ENCODE data around the gene RPS26.
"Not testable (repeated sequence)": the region's sequence is repeated elsewhere in the genome, so short reads cannot be mapped to it uniquely, and the experiment has no call there.

The RPS26 gene

DNA sequence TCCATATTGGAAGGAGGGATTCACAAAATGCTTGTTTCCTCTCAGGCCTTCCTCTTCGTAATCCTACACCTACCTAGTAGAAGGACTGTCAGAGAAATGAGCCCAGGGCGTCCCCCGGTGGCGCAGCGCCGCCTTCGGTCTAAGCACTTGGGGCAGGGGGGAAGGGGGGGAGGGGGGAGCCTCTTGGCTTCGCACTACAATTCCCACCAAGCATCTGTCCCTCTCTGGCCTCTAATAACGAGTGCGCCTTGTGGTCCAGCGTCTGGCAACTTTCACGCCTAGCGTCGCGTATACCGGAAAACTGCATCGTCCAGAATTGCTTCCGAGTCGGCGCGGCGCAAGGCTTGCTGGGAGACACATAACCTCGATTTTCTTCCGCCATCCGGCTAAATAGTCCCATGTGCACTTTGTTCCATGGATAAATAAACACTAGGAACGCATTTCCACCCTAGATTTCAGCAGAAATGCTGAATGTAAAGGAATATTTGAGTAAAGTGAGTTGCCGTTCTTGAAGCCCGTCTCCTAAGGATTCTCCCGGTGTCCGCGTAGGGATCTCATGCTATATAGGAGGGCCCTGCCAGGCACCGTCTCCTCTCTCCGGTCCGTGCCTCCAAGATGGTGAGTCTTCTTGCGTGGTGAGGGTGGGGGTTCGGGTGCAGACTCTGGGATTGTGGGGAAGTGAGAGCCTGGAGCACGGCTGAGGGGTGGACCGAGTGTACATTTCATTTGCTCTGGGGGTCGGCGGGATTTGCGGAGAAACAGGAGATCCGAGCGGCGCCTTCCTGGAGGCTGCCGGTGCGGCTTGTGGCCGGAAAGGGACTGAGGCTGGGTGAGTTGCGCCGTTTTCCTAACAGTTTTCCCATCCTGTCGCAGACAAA lies at the start of gene RPS26:
RPS26 (plus strand) TSS at position 367 of the 878 bp plus-strand sequence; CDS start at position 616, 249 bp downstream.
- TF ChIP-seq, protein P1, sequence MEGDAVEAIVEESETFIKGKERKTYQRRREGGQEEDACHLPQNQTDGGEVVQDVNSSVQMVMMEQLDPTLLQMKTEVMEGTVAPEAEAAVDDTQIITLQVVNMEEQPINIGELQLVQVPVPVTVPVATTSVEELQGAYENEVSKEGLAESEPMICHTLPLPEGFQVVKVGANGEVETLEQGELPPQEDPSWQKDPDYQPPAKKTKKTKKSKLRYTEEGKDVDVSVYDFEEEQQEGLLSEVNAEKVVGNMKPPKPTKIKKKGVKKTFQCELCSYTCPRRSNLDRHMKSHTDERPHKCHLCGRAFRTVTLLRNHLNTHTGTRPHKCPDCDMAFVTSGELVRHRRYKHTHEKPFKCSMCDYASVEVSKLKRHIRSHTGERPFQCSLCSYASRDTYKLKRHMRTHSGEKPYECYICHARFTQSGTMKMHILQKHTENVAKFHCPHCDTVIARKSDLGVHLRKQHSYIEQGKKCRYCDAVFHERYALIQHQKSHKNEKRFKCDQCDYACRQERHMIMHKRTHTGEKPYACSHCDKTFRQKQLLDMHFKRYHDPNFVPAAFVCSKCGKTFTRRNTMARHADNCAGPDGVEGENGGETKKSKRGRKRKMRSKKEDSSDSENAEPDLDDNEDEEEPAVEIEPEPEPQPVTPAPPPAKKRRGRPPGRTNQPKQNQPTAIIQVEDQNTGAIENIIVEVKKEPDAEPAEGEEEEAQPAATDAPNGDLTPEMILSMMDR (IDR thresholded peaks at IDR 0.05; ENCODE audit: low read depth, low read length, missing control alignments) = peak; percentile 44
- peak; percentile 99 for DNase-seq (ENCODE audit: low read depth)
- in situ Hi-C loops (cut with HindIII; ENCODE audit: low sequenced_read_pairs) = no loop called here
- H3K4me3 ChIP-seq (ENCODE audit: low read depth, low read length) = peak within 1 kb of the TSS; percentile 97

DNA sequence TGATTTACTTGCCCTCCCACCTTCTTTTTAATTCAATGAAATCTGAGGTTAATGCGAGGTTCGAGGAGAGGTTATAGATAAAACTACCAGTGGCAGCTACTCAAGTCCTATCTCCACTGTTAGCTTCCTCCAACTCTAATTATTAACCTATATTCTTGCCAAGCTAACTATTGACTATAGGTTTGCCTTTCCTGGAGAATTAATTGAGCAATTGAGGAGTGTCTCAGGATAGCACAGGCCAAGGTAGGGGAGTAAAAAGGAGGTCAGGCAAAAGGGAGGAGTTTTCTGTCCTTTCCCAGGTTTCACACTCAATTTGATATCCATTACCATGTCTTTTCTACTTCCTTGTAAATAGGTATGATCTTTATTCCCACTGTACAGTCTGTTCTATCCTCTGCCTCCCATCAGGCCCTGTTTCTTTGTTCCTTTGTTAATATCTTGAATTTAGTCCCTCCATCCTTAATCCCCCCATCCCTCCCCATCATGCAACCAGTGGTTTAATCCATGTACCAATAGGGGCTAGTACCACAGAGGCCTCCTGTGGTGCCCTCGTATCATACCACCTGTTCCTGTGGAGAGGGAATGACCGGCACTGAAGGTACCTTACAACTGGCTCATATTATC lies 48.4 kb upstream of the RPS26 start:
- in situ Hi-C loops (cut with HindIII; ENCODE audit: low sequenced_read_pairs) = no loop called here
- DNase-seq (ENCODE audit: low read depth) = no peak
- H3K4me3 ChIP-seq (ENCODE audit: low read depth, low read length) = no peak overlapping the region
- TF ChIP-seq, protein P1 (IDR thresholded peaks at IDR 0.05; ENCODE audit: low read depth, low read length, missing control alignments) = no peak

DNA sequence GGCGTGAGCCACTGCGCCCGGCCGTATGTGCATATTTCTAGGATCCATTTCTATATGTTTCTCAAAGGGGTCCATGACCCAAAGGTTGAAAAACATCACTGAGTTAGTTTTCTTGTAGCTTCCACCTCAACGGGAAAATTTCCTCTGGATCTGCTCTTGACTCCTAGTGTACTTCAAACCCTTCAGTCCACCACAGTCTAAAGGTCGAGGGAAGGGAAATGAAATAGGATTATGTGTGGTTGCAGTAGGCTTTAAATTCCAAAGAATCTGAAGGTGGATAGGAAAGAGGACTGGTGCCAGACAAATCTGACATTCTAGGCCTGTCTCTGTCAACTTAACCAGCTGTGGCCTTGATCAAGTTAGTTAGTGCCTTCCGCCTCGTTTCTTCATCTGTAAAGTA lies 46.4 kb upstream of the RPS26 start:
- no peak for DNase-seq (ENCODE audit: low read depth)
- in situ Hi-C loops (cut with HindIII; ENCODE audit: low sequenced_read_pairs) = no loop called here
- H3K4me3 ChIP-seq (ENCODE audit: low read depth, low read length) = no peak overlapping the region
- TF ChIP-seq, protein P1 (IDR thresholded peaks at IDR 0.05; ENCODE audit: low read depth, low read length, missing control alignments) = no peak

DNA sequence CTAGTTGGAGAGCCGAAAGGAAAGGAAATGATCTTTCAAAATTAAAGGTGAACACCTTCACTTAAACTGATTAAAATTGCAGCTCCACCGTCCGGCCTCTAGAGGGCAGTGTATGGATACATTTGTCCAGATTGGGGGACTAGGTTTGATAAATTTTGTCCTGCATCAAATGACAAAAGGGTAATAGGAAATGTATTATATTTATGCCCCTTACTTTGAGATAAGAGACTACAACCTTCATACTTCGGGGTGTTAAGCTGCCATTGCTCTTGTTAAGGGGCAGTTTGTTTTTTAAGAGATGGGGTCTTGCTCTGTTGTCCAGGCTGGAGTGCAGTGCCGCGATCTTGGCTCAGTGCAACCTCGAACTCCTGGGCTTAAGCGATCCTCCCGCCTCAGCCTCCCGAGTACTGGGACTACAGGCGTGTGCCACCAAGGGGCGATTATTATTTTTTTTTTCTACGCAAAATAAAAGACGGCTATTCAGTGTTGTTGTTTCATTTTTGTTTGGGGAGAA lies 45.5 kb upstream of the RPS26 start:
- no peak for DNase-seq (ENCODE audit: low read depth)
- TF ChIP-seq, protein P1 (IDR thresholded peaks at IDR 0.05; ENCODE audit: low read depth, low read length, missing control alignments) = peak; percentile 79
- in situ Hi-C loops (cut with HindIII; ENCODE audit: low sequenced_read_pairs) = no loop called here
- H3K4me3 ChIP-seq (ENCODE audit: low read depth, low read length) = peak overlapping the region; percentile 58

DNA sequence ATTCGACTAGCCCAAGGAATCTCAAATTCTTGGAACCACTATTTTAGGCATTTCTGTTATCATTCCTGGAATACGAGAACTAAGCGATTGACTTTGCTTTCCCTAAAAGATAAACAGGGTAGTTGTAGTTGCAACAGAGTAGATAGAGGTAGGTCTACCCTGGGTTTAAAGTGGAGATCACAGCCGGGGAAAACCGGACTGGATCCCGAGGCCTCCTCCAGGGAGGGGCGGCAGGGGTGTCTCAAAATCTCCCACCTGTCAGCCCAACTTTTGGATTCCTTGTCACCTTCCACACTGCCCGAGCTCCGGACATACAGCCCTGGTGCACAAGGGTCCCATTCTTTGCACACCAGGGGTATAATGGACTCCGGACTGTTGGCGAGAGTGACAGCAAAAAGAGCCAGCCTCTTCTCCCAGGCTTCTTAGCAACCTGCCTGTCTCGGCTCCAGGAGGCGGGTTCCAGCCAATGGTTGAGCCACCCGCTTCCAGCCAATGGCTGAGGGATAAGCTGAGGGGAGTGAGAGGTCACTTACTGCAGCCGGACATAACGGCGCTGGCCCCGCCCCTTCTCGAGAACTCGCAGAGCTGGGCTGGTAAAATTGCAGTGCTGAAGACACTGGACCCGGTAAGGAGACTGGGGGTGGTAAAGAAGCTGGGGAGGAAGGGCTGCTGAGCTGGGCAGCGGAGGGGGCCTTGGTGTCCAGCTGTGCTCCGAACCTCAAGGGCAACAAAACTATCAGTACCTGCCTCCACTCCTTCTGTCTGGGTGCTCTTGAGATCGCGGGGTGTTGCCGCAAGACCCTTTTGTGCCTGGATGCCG lies 44.8 kb upstream of the RPS26 start, which contains the start of gene SUOX:
SUOX (plus strand) TSS at position 562 of the 820 bp plus-strand sequence. CDS start 4,946 bp downstream, outside the sequence.
- peak within 1 kb of the TSS; percentile 58 for H3K4me3 ChIP-seq (ENCODE audit: low read depth, low read length)
- peak; percentile 92 for DNase-seq (ENCODE audit: low read depth)
- in situ Hi-C loops (cut with HindIII; ENCODE audit: low sequenced_read_pairs) = no loop called here
- TF ChIP-seq, protein P1 (IDR thresholded peaks at IDR 0.05; ENCODE audit: low read depth, low read length, missing control alignments) = no peak

GRCh38 chr12:55997535-55997859 lies 44.2 kb upstream of the RPS26 start:
- peak overlapping the region; percentile 58 for H3K4me3 ChIP-seq (ENCODE audit: low read depth, low read length)
- no peak for DNase-seq (ENCODE audit: low read depth)
- TF ChIP-seq, protein P1 (IDR thresholded peaks at IDR 0.05; ENCODE audit: low read depth, low read length, missing control alignments) = no peak
- in situ Hi-C loops (cut with HindIII; ENCODE audit: low sequenced_read_pairs) = no loop called here

DNA sequence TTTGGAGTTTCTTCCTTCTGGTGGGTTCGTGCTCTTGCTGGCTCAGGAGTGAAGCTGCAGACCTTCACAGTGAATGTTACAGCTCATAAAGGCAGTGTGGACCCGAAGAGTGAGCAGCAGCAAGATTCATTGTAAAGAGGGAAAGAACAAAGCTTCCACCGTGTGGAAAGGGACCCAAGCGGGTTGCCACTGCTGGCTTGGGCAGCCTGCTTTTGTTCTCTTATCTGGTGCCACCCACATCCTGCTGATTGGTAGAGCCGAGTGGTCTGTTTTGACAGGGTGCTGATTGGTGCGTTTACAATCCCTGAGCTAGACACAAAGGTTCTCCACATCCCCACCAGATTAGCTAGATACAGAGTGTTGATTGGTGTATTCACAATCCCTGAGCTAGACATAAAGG lies 42.2 kb upstream of the RPS26 start:
- DNase-seq (ENCODE audit: low read depth); H3K4me3 ChIP-seq (ENCODE audit: low read depth, low read length); in situ Hi-C loops (cut with HindIII; ENCODE audit: low sequenced_read_pairs): not testable (repeated sequence)

- H3K4me3 ChIP-seq (ENCODE audit: low read depth, low read length); in situ Hi-C loops (cut with HindIII; ENCODE audit: low sequenced_read_pairs): not testable (repeated sequence)
These were observed 41.6 kb upstream of the RPS26 start for GRCh38 chr12:55999999-56000540.

More at GRCh38 chr12:55999999-56000540, 41.6 kb upstream of the RPS26 start:
- DNase-seq (ENCODE audit: low read depth) = not testable (repeated sequence)

Data from astrocyte of the cerebellum (primary cell).